Fibroblast of villous mesenchyme (primary cell): Measurements from ENCODE around the gene RUSC1. TPM values are rescaled to one million over a fixed set of nuclear protein-coding genes. Genes with fewer than 3 reads are reported as not detected.

Experiments
- DNase-seq: peaks from one replicate; pipeline ENCODE4 v3.0.0-alpha.2; 2010; ENCODE audit warnings: low read depth
- H3K4me3 ChIP-seq: 2 replicates; pipeline ENCODE4 v1.5.1; 2011; ENCODE audit warnings: low read depth, mild to moderate bottlenecking, low read length
- CTCF ChIP-seq: IDR thresholded peaks from 2 replicates; pipeline ENCODE4 v1.5.1; 2012; ENCODE audit warnings: low read depth, mild to moderate bottlenecking, low read length; ENCODE audit not compliant: insufficient read depth
- total RNA-seq: library from RNA; depleted of rRNA; stranded (reverse); fragments of >200 nt; gene quantifications from 2 replicates; pipeline ENCODE4 v1.2.3, GENCODE V29; 2012

The RUSC1 gene
- total RNA-seq, result 18.4 and 22.9 TPM in 2 replicates

- H3K4me3 ChIP-seq, result peak within 1 kb of the TSS; percentile 94
- DNase-seq, result peak; percentile 63
Observed at GRCh38 chr1:155320661-155321617, at the start of gene RUSC1. TSS of gene RUSC1 (plus strand) at chr1:155320894. CDS start at chr1:155321774, 880 bp downstream.

GRCh38 chr1:155272466-155273342 lies 48.0 kb upstream of the RUSC1 start:
- TF ChIP-seq CTCF, result no peak
- H3K4me3 ChIP-seq, result peak overlapping the region; percentile 90
- DNase-seq, result peak; percentile 65

More at GRCh38 chr1:155320661-155321617, at the start of gene RUSC1:
- TF ChIP-seq CTCF, result no peak

- no peak for TF ChIP-seq CTCF
- peak; percentile 96 for DNase-seq
Observed at GRCh38 chr1:155273343-155274245, 47.1 kb upstream of the RUSC1 start, which contains the start of gene CLK2. TSS of gene CLK2 (minus strand) at chr1:155273504. CDS start at chr1:155270977, 2,527 bp downstream.

GRCh38 chr1:155277070-155277901 lies 43.4 kb upstream of the RUSC1 start, which contains the start of gene HCN3:
TSS of gene HCN3 (plus strand) at chr1:155277463. CDS start at chr1:155277591, 128 bp downstream.
- TF ChIP-seq CTCF, result peak; percentile 36
- peak; percentile 96 for DNase-seq
- peak within 1 kb of the TSS; percentile 66 for H3K4me3 ChIP-seq

More at GRCh38 chr1:155273343-155274245, 47.1 kb upstream of the RUSC1 start, which contains the start of gene CLK2:
- peak within 1 kb of the TSS; percentile 90 for H3K4me3 ChIP-seq

GRCh38 chr1:155277902-155278688 lies 42.6 kb upstream of the RUSC1 start:
- TF ChIP-seq CTCF, result peak; percentile 38
- DNase-seq, result peak; percentile 35
- peak overlapping the region; percentile 66 for H3K4me3 ChIP-seq
